Lung (tissue), 12 donors: Measurements from ENCODE around the gene AKT1. TPM values are rescaled to one million over a fixed set of nuclear protein-coding genes. Genes with fewer than 3 reads are reported as not detected.

Experiments used
- ATAC-seq: fragments of 200-7000 bp; cut with Tn5 transposase; one replicate; pipeline ENCODE4 v1.9.1; 2020; ENCODE audit warnings: moderate number of reproducible peaks; ENCODE audit not compliant: insufficient read depth, low FRiP score
- DNase-seq, 3 donors: peaks; one replicate each; pipeline ENCODE4 v3.0.0-alpha.2; 2013 to 2017
- H3K27ac ChIP-seq, 2 donors: one replicate each; pipeline ENCODE4 v1.5.1; 2013; ENCODE audit warnings: mild to moderate bottlenecking in 2 of 2, moderate library complexity in 2 of 2, control low read depth in 1 of 2, inconsistent platforms in 1 of 2, low read depth in 1 of 2, low read length in 1 of 2
- H3K27me3 ChIP-seq, 3 donors: one replicate each; pipeline ENCODE4 v1.5.1; 2013; ENCODE audit warnings: low read length in 2 of 3; ENCODE audit not compliant: control insufficient read depth in 3 of 3, insufficient read depth in 3 of 3
- H3K36me3 ChIP-seq, 4 donors: one replicate each; pipeline ENCODE4 v1.5.1; 2013; ENCODE audit warnings: low read length in 4 of 4, mild to moderate bottlenecking in 1 of 4, moderate library complexity in 1 of 4; ENCODE audit not compliant: control insufficient read depth in 4 of 4, insufficient read depth in 4 of 4
- H3K4me1 ChIP-seq, 5 donors: one replicate each; pipeline ENCODE4 v1.5.1; 2013; ENCODE audit warnings: low read length in 5 of 5, mild to moderate bottlenecking in 2 of 5, moderate library complexity in 1 of 5; ENCODE audit not compliant: control insufficient read depth in 5 of 5, insufficient read depth in 5 of 5
- H3K4me3 ChIP-seq: one replicate; pipeline ENCODE4 v1.5.1; 2013; ENCODE audit warnings: mild to moderate bottlenecking, control low read depth, moderate library complexity
- H3K9ac ChIP-seq, 2 donors: one replicate each; pipeline ENCODE4 v1.5.1; 2013; ENCODE audit warnings: low read length in 2 of 2, control low read depth in 1 of 2; ENCODE audit not compliant: insufficient read depth in 1 of 2
- H3K9me3 ChIP-seq, 4 donors: one replicate each; pipeline ENCODE4 v1.5.1; 2013; ENCODE audit warnings: low read length in 3 of 4, mild to moderate bottlenecking in 1 of 4, moderate library complexity in 1 of 4; ENCODE audit not compliant: control insufficient read depth in 4 of 4, insufficient read depth in 3 of 4
- CTCF ChIP-seq: IDR thresholded peaks from 2 replicates; pipeline ENCODE4 v1.5.1; 2012; ENCODE audit warnings: mild to moderate bottlenecking; ENCODE audit errors: control extremely low read depth, extremely low read depth
- WGBS, 2 donors: extraction: QIAGEN DNeasy Blood & Tissue Kit; methylation state at CpG; one replicate each; pipeline ENCODE4 v1.1.7; 2013; 5-methylcytosine and 5-hydroxymethylcytosine counted together
- polyA plus RNA-seq, 2 donors: library from polyadenylated mRNA; stranded (reverse); fragments of 200-250 nt; gene quantifications; one replicate each; pipeline ENCODE4 v1.2.1, GENCODE V29; 2013
- total RNA-seq, 2 donors: library from RNA; depleted of rRNA in 1 of 2; stranded (reverse); fragments of >200 nt in 1 of 2; gene quantifications; one replicate each; pipeline ENCODE4 v1.2.1, GENCODE V29; 2014 to 2021
- donor health status: control.
- donor health status: control.
- donor health status: Bipolar disorder and iron deficiency.
- donor health status: healthy.
- donor health status: DM: yes; HTN: yes; CAD: no.

Gene AKT1
- total and polyA plus RNA-seq, 4 donors: 142 to 224 (median 160) TPM

- no peak for TF ChIP-seq CTCF
- peak in 1 of 3 donors; percentile 54 for DNase-seq
- 86 to 94% methylated on average over 14 of the region's 14 CpGs for WGBS, 2 donors
- Histone ChIP-seq H3K36me3 (peaks cover 0 to 42% (median 10%) of the 10 kb centered on the region in 4 donors), H3K4me1 (peaks cover under 1 to 44% (median 32%) of the 10 kb centered on the region in 5 donors), H3K4me3 (no peak overlapping the region), H3K9me3 (no peaks in the 10 kb centered on the region), H3K9ac (no peak overlapping the region), H3K27me3 (no peaks in the 10 kb centered on the region), H3K27ac (peak overlapping the region in 1 of 2 donors; percentile 6)
- ATAC-seq: no peak
Measured at GRCh38 chr14:104788161-104788818, 7.3 kb downstream of the AKT1 start.

GRCh38 chr14:104787736-104788135, 7.8 kb downstream of the AKT1 start:
- peaks cover 0 to 39% (median 32%) of the 10 kb centered on the region in 5 donors for H3K4me1 ChIP-seq
- no peaks in the 10 kb centered on the region for H3K27me3 ChIP-seq
- H3K9me3 ChIP-seq: no peaks in the 10 kb centered on the region
- no peak overlapping the region for H3K9ac ChIP-seq
- peaks cover 0 to 46% (median 10%) of the 10 kb centered on the region in 4 donors for H3K36me3 ChIP-seq
- no peak for ATAC-seq
- H3K4me3 ChIP-seq: no peak overlapping the region
- no peak for DNase-seq
- 66 to 75% methylated on average over 7 of the region's 7 CpGs for WGBS, 2 donors
- peak overlapping the region in 1 of 2 donors; percentile 20 for H3K27ac ChIP-seq
- no peak for TF ChIP-seq CTCF

- H3K27ac ChIP-seq: peak overlapping the region in 1 of 2 donors; percentile 50
Measured at GRCh38 chr14:104786726-104787675, 8.5 kb downstream of the AKT1 start.

More at GRCh38 chr14:104786726-104787675, 8.5 kb downstream of the AKT1 start:
- no peak overlapping the region for H3K4me3 ChIP-seq
- 70 to 71% methylated on average over 30 of the region's 30 CpGs for WGBS, 2 donors
- H3K4me1 ChIP-seq: peaks cover 0 to 33% (median 26%) of the 10 kb centered on the region in 5 donors
- no peak for TF ChIP-seq CTCF
- H3K9ac ChIP-seq: no peak overlapping the region
- no peaks in the 10 kb centered on the region for H3K9me3 ChIP-seq
- H3K27me3 ChIP-seq: no peaks in the 10 kb centered on the region
- DNase-seq (no peak), ATAC-seq (no peak)
- H3K36me3 ChIP-seq: peaks cover 0 to 54% (median 10%) of the 10 kb centered on the region in 4 donors
